HepG2 (cell line): ENCODE data around the gene ZNF225. TPM values are rescaled to one million over a fixed set of nuclear protein-coding genes. Genes with fewer than 3 reads are reported as not detected.

Source experiments
- CBFB ChIP-seq: sonication (generic); formaldehyde crosslinking; IDR thresholded peaks from 2 replicates; pipeline ENCODE4 v1.4.0; 2020; ENCODE audit warnings: missing genetic modification reagents
- CBX1 ChIP-seq: IDR thresholded peaks from one replicate; pipeline ENCODE4 v1.6.1; 2016; ENCODE audit warnings: antibody characterized with exemption, low read depth
- ELF4 ChIP-seq: sonication (generic); formaldehyde crosslinking; IDR thresholded peaks from 2 replicates; pipeline ENCODE4 v1.5.0; 2020; ENCODE audit warnings: missing genetic modification reagents, mild to moderate bottlenecking, moderate library complexity, borderline replicate concordance
- MED1 ChIP-seq: sonication (generic); formaldehyde crosslinking; IDR thresholded peaks from 2 replicates; pipeline ENCODE4 v1.4.0; 2020; ENCODE audit warnings: missing genetic modification reagents
- MTF1 ChIP-seq: sonication (generic); formaldehyde crosslinking; IDR thresholded peaks from 2 replicates; pipeline ENCODE4 v1.5.0; 2020; ENCODE audit warnings: missing genetic modification reagents
- MTF2 ChIP-seq: sonication (generic); formaldehyde crosslinking; IDR thresholded peaks from 2 replicates; pipeline ENCODE4 v1.5.0; 2020; ENCODE audit warnings: missing genetic modification reagents, borderline replicate concordance
- NFKB2 ChIP-seq: sonication (generic); formaldehyde crosslinking; IDR thresholded peaks from 2 replicates; pipeline ENCODE4 v1.4.0; 2020; ENCODE audit warnings: missing genetic modification reagents, borderline replicate concordance
- NFRKB ChIP-seq: fragments of 450-650 bp; IDR thresholded peaks from 2 replicates; pipeline ENCODE4 v1.6.1; 2017
- RBM39 ChIP-seq: fragments of 200-400 bp; formaldehyde crosslinking; IDR thresholded peaks from one replicate; pipeline ENCODE4 v1.6.1; 2018; ENCODE audit warnings: antibody characterized with exemption, mild to moderate bottlenecking, low read depth, low read length; ENCODE audit not compliant: poor library complexity, severe bottlenecking
- RXRB ChIP-seq: IDR thresholded peaks from 2 replicates; pipeline ENCODE4 v1.6.1; 2016; ENCODE audit warnings: borderline replicate concordance, missing genetic modification reagents, missing compliant biosample characterization
- TEAD3 ChIP-seq: optimal IDR thresholded peaks from 2 replicates; pipeline ENCODE3; 2016; ENCODE audit warnings: borderline replicate concordance
- THAP11 ChIP-seq: IDR thresholded peaks from 2 replicates; pipeline ENCODE4 v1.6.1; 2016; ENCODE audit warnings: missing biosample characterization, missing genetic modification reagents
- ZBTB10 ChIP-seq: sonication (generic); formaldehyde crosslinking; IDR thresholded peaks from 2 replicates; pipeline ENCODE4 v1.4.0; 2020; ENCODE audit warnings: missing genetic modification reagents, borderline replicate concordance
- ZFY ChIP-seq: sonication (generic); formaldehyde crosslinking; IDR thresholded peaks from 2 replicates; pipeline ENCODE4 v1.4.0; 2020; ENCODE audit warnings: missing genetic modification reagents
- ZNF121 ChIP-seq: sonication (generic); formaldehyde crosslinking; IDR thresholded peaks from 2 replicates; pipeline ENCODE4 v1.5.0; 2020; ENCODE audit warnings: mild to moderate bottlenecking, missing genetic modification reagents
- ZNF280D ChIP-seq: sonication (generic); formaldehyde crosslinking; IDR thresholded peaks from 2 replicates; pipeline ENCODE4 v1.5.1; 2020; ENCODE audit warnings: mild to moderate bottlenecking, missing genetic modification reagents
- ZNF740 ChIP-seq: sonication (generic); formaldehyde crosslinking; IDR thresholded peaks from 2 replicates; pipeline ENCODE4 v1.4.0; 2020; ENCODE audit warnings: missing genetic modification reagents
- ZNF790 ChIP-seq: sonication (generic); formaldehyde crosslinking; IDR thresholded peaks from 2 replicates; pipeline ENCODE4 v1.8.0; 2022; ENCODE audit warnings: missing genetic modification reagents, mild to moderate bottlenecking, borderline replicate concordance
- ZNF883 ChIP-seq: sonication (generic); formaldehyde crosslinking; IDR thresholded peaks from 2 replicates; pipeline ENCODE4 v1.5.1; 2020; ENCODE audit warnings: mild to moderate bottlenecking, missing genetic modification reagents; ENCODE audit errors: not compliant biosample characterization
- ZSCAN31 ChIP-seq: sonication (generic); formaldehyde crosslinking; IDR thresholded peaks from 2 replicates; pipeline ENCODE4 v1.5.0; 2020; ENCODE audit warnings: low read depth, mild to moderate bottlenecking, missing genetic modification reagents
- polyA plus RNA-seq, 8 experiments: library from polyadenylated mRNA; depleted of rRNA in 3 of 8; stranded (reverse) in 7 of 8; unstranded in 1 of 8; fragments of >200 nt; fragmentation: Illumina TruSeq in 4 of 8; extraction: Trizol in 4 of 8; gene quantifications; 2 replicates each; pipeline versions ENCODE4 v1.2.1 to v1.2.3, GENCODE V29; 2011 to 2016; ENCODE audit warnings: low read depth in 4 of 8, missing spikeins in 1 of 8, mixed read lengths in 1 of 8; ENCODE audit not compliant: insufficient read depth in 1 of 8
- total RNA-seq, 5 experiments: library from RNA; depleted of rRNA; stranded (reverse); fragments of >200 nt; fragmentation: Illumina TruSeq; extraction: Trizol; gene quantifications; 2 replicates each; pipeline ENCODE4 v1.2.3, GENCODE V29; 2016; ENCODE audit warnings: low read depth in 1 of 5

ZNF225 gene
- total and polyA plus RNA-seq, 2 of the 13 experiments (the other 11 are each of a cell fraction or from before 2014, with no cell fraction given), result 0.87 to 3.3 TPM

GRCh38 chr19:44071824-44072542 is 41.2 kb upstream of the ZNF225 start, which contains the start of gene ZNF284 (continued):
- peak; percentile 54 for TF ChIP-seq ZNF883 (CRISPR knock-in tag)
- TF ChIP-seq ZNF280D, result no peak
- peak; percentile 100 for TF ChIP-seq THAP11
- no peak for TF ChIP-seq CBX1
- peak; percentile 60 for TF ChIP-seq TEAD3 (CRISPR knock-in tag)
- no peak for TF ChIP-seq NFRKB
- TF ChIP-seq ZSCAN31 (CRISPR knock-in tag), result no peak
- no peak for TF ChIP-seq RBM39
- 0 out of 2 replicates have a peak, but pooled peaks have one; percentile 44 for TF ChIP-seq ZNF790
- TF ChIP-seq ZNF121, result no peak
- 0 out of 2 replicates have a peak, but pooled peaks have one; percentile 23 for TF ChIP-seq CBFB
- no peak for TF ChIP-seq ZNF740 (CRISPR knock-in tag)
- no peak for TF ChIP-seq MTF2 (CRISPR knock-in tag)
- TF ChIP-seq NFKB2, result peak; percentile 34; the same call in 1 of the 2 replicates
- TF ChIP-seq RXRB (CRISPR knock-in tag), result peak; percentile 45
- peak; percentile 72; the same call in 1 of the 2 replicates for TF ChIP-seq ELF4 (CRISPR knock-in tag)
- TF ChIP-seq ZBTB10 (CRISPR knock-in tag), result no peak
- TF ChIP-seq ZFY (CRISPR knock-in tag), result peak; percentile 53
- TF ChIP-seq MTF1 (CRISPR knock-in tag), result no peak
- peak; percentile 36; the same call in 1 of the 2 replicates for TF ChIP-seq MED1 (CRISPR knock-in tag)
